HG02938 (cell line): ENCODE measurements around the gene FAM216B.

Source experiments
- ATAC-seq: cut with Tn5 transposase; IDR thresholded peaks from one replicate; pipeline ENCODE4 v1.9.1; 2021; ENCODE audit warnings: mild to moderate bottlenecking, moderate library complexity; ENCODE audit not compliant: unreplicated experiment

Gene FAM216B

GRCh38 chr13:42821437-42821836 is 40.1 kb downstream of the FAM216B start:
- no peak for ATAC-seq

- no peak for ATAC-seq
Observed at GRCh38 chr13:42832341-42833096, 51.1 kb downstream of the FAM216B start.

- ATAC-seq: no peak
Observed at GRCh38 chr13:42834946-42835345, 53.6 kb downstream of the FAM216B start.

DNA sequence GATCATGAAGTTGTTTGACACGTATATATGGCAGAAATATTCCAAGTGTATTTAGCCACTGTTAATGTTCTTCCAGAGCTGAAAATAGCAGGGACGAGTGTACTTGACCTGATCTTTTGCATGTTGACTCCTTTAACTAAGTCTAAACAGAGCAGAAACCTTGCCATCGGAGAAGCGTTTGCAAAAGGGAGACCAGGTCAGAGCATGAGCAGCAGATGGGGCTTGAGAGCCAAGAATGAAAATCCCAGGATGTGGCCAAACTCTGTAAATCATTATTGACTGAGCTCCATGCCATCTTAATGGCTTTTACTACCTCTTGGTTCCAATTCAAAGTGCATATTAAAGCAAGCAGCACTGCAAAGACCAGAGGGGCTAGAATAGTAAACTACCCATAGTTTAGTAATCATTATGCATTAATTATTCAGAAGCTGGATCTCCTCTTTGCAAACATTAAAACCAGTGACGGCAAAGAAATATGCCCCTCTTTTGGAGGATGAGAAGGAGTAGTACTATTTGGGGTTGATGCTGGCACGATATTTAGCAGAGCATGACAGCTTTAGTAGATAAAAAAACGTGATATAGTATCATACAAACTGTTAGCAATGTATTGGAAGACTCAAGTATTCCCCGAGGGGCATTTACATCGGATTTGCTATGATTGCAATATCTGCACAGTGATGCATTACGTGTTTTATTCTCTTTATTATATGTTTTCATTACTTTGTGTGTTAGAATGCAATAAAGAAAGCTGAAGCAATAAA is 55.7 kb downstream of the FAM216B start:
- no peak for ATAC-seq
